Measurements from ENCODE around the gene TMEM60. TPM values are rescaled to one million over a fixed set of nuclear protein-coding genes. Genes with fewer than 3 reads are reported as not detected.

The TMEM60 gene
- total and polyA plus RNA-seq, 2 experiments from 2014 or later = 12.6 to 44.4 TPM

- no peaks in the 10 kb centered on the region for H3K36me3 ChIP-seq
- peaks cover 31% of the 10 kb centered on the region for H3K4me1 ChIP-seq (ENCODE audit: low read depth)
- no peaks in the 10 kb centered on the region for H3K27me3 ChIP-seq
- peak in 1 of 2 donors; percentile 32 for DNase-seq (ENCODE audit: low read depth in 1 of 2, low spot score in 1 of 2)
- H3K4me3 ChIP-seq = no peak overlapping the region
- H3K27ac ChIP-seq = peak overlapping the region; percentile 40
- H3K9me3 ChIP-seq (ENCODE audit: low read depth) = no peaks in the 10 kb centered on the region
- TF ChIP-seq CTCF (IDR thresholded peaks at IDR 0.05; ENCODE audit: low read depth, low read length) = no peak
These were observed 32.6 kb upstream of the TMEM60 start for GRCh38 chr7:77830649-77831355.

- no peak for TF ChIP-seq CTCF (IDR thresholded peaks at IDR 0.05; ENCODE audit: low read depth, low read length)
- no peak overlapping the region for H3K4me3 ChIP-seq
- no peaks in the 10 kb centered on the region for H3K36me3 ChIP-seq
- peaks cover 23% of the 10 kb centered on the region for H3K4me1 ChIP-seq (ENCODE audit: low read depth)
- no peak for DNase-seq (ENCODE audit: low read depth in 1 of 2, low spot score in 1 of 2)
- no peaks in the 10 kb centered on the region for H3K27me3 ChIP-seq
- no peaks in the 10 kb centered on the region for H3K9me3 ChIP-seq (ENCODE audit: low read depth)
- H3K27ac ChIP-seq = no peak overlapping the region
These were observed 29.8 kb upstream of the TMEM60 start for GRCh38 chr7:77827999-77828398.

- Histone ChIP-seq H3K36me3 (no peaks in the 10 kb centered on the region), H3K4me3 (no peak overlapping the region), H3K27ac (no peak overlapping the region), H3K27me3 (no peaks in the 10 kb centered on the region), H3K4me1 (ENCODE audit: low read depth) (peaks cover 12% of the 10 kb centered on the region), H3K9me3 (ENCODE audit: low read depth) (no peaks in the 10 kb centered on the region)
- DNase-seq (ENCODE audit: low read depth in 1 of 2, low spot score in 1 of 2) = no peak
- TF ChIP-seq CTCF (IDR thresholded peaks at IDR 0.05; ENCODE audit: low read depth, low read length) = no peak
These were observed 28.1 kb upstream of the TMEM60 start for GRCh38 chr7:77826300-77826699.

GRCh38 chr7:77825131-77825530 is 26.9 kb upstream of the TMEM60 start:
- H3K4me3 ChIP-seq = no peak overlapping the region
- no peak for DNase-seq (ENCODE audit: low read depth in 1 of 2, low spot score in 1 of 2)
- peaks cover under 1% of the 10 kb centered on the region for H3K4me1 ChIP-seq (ENCODE audit: low read depth)
- no peak overlapping the region for H3K27ac ChIP-seq
- no peaks in the 10 kb centered on the region for H3K27me3 ChIP-seq
- H3K36me3 ChIP-seq = no peaks in the 10 kb centered on the region
- H3K9me3 ChIP-seq (ENCODE audit: low read depth) = no peaks in the 10 kb centered on the region
- TF ChIP-seq CTCF (IDR thresholded peaks at IDR 0.05; ENCODE audit: low read depth, low read length) = no peak

- H3K4me3 ChIP-seq = no peak overlapping the region
- H3K9me3 ChIP-seq (ENCODE audit: low read depth) = no peaks in the 10 kb centered on the region
- H3K27ac ChIP-seq = no peak overlapping the region
- no peak for TF ChIP-seq CTCF (IDR thresholded peaks at IDR 0.05; ENCODE audit: low read depth, low read length)
- no peak for DNase-seq (ENCODE audit: low read depth in 1 of 2, low spot score in 1 of 2)
- H3K4me1 ChIP-seq (ENCODE audit: low read depth) = no peaks in the 10 kb centered on the region
- no peaks in the 10 kb centered on the region for H3K27me3 ChIP-seq
- no peaks in the 10 kb centered on the region for H3K36me3 ChIP-seq
These were observed 26.4 kb upstream of the TMEM60 start for GRCh38 chr7:77824636-77825035.
